ENCODE measurements around the gene NFE2L1. TPM values are rescaled to one million over a fixed set of nuclear protein-coding genes. Genes with fewer than 3 reads are reported as not detected.

Gene NFE2L1
- polyA plus RNA-seq, 1 experiment: 281 TPM

DNA sequence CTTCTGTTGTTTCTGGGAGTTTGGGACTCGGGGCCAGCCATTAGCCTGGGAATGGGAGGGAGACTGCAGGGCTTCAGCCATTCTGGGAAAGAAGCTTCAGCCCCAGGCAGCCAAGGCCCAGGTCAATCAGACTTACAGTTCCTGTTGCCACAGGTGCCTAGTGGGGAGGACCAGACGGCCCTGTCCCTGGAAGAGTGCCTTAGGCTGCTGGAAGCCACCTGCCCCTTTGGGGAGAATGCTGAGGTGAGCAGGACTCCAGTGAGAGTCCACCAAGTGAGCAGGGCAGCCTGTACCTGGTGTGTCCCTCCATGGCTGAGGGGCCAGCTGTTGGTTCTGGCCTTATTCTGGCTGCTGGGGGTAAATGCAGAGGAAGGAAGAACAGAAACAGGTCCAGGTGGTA is 8.7 kb downstream of the NFE2L1 start:
- POLR2A ChIA-PET: no interaction called here
- CTCF ChIA-PET: interaction anchor here (1.2 to 3.3 kb wide), 3 partner anchors 18 to 31 kb away, joined by 3 to 10 read pairs (median 4); no protein-coding TSS in a partner anchor
- Histone ChIP-seq H3K27me3 (ENCODE audit: control insufficient read depth, insufficient read depth, low read length) (no peaks in the 10 kb centered on the region), H3K4me3 (ENCODE audit: low read depth, low read length) (no peak overlapping the region), H3K36me3 (ENCODE audit: control insufficient read depth, insufficient read depth, low read length) (peaks cover 30% of the 10 kb centered on the region)
- TF ChIP-seq, protein P1, sequence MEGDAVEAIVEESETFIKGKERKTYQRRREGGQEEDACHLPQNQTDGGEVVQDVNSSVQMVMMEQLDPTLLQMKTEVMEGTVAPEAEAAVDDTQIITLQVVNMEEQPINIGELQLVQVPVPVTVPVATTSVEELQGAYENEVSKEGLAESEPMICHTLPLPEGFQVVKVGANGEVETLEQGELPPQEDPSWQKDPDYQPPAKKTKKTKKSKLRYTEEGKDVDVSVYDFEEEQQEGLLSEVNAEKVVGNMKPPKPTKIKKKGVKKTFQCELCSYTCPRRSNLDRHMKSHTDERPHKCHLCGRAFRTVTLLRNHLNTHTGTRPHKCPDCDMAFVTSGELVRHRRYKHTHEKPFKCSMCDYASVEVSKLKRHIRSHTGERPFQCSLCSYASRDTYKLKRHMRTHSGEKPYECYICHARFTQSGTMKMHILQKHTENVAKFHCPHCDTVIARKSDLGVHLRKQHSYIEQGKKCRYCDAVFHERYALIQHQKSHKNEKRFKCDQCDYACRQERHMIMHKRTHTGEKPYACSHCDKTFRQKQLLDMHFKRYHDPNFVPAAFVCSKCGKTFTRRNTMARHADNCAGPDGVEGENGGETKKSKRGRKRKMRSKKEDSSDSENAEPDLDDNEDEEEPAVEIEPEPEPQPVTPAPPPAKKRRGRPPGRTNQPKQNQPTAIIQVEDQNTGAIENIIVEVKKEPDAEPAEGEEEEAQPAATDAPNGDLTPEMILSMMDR (IDR thresholded peaks at IDR 0.05; ENCODE audit: insufficient read depth, low read depth, low read length): no peak
- no peak for DNase-seq (ENCODE audit: low read depth)

DNA sequence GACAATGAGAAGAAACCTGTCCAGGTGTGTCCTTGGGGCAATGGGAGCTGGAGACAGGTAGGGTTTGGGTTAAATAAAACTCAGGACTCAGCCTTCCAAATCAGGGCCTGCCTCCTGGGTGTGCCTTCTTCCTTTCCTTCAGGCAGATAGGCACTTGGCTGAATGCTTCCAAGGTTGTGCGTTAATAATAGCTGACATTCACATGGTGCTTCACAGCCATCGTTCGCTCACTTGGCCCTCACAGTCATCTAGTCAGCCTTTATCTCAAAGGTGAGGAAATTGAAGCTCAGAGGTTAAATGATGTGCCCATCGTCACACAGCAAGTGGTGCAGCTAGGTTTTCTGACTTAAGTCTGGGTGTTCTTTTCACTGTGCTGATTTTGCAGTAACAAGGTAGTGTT is 9.5 kb downstream of the NFE2L1 start:
- TF ChIP-seq, protein P1 (IDR thresholded peaks at IDR 0.05; ENCODE audit: insufficient read depth, low read depth, low read length): no peak
- Histone ChIP-seq H3K36me3 (ENCODE audit: control insufficient read depth, insufficient read depth, low read length) (peaks cover 31% of the 10 kb centered on the region), H3K27me3 (ENCODE audit: control insufficient read depth, insufficient read depth, low read length) (no peaks in the 10 kb centered on the region), H3K4me3 (ENCODE audit: low read depth, low read length) (no peak overlapping the region)
- CTCF ChIA-PET: interaction anchor here (1.2 to 3.3 kb wide), 4 partner anchors 9 to 32 kb away, joined by 3 to 10 read pairs (median 6); partner anchors contain the start of gene NFE2L1
- POLR2A ChIA-PET: no interaction called here
- DNase-seq (ENCODE audit: low read depth): no peak

DNA sequence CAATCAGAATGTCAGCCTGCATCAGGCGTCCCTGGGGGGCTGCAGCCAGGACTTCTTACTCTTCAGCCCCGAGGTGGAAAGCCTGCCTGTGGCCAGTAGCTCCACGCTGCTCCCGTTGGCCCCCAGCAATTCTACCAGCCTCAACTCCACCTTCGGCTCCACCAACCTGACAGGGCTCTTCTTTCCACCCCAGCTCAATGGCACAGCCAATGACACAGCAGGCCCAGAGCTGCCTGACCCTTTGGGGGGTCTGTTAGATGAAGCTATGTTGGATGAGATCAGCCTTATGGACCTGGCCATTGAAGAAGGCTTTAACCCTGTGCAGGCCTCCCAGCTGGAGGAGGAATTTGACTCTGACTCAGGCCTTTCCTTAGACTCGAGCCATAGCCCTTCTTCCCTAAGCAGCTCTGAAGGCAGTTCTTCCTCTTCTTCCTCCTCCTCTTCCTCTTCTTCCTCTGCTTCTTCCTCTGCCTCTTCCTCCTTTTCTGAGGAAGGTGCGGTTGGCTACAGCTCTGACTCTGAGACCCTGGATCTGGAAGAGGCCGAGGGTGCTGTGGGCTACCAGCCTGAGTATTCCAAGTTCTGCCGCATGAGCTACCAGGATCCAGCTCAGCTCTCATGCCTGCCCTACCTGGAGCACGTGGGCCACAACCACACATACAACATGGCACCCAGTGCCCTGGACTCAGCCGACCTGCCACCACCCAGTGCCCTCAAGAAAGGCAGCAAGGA is 10.4 kb downstream of the NFE2L1 start:
- CTCF ChIA-PET: interaction anchor here (0.7 to 1.9 kb wide), 4 partner anchors 10 to 33 kb away, joined by 4 to 8 read pairs (median 6); partner anchors contain the start of gene NFE2L1
- Histone ChIP-seq H3K4me3 (ENCODE audit: low read depth, low read length) (no peak overlapping the region), H3K36me3 (ENCODE audit: control insufficient read depth, insufficient read depth, low read length) (peaks cover 31% of the 10 kb centered on the region), H3K27me3 (ENCODE audit: control insufficient read depth, insufficient read depth, low read length) (no peaks in the 10 kb centered on the region)
- POLR2A ChIA-PET: no interaction called here
- TF ChIP-seq, protein P1 (IDR thresholded peaks at IDR 0.05; ENCODE audit: insufficient read depth, low read depth, low read length): no peak
- no peak for DNase-seq (ENCODE audit: low read depth)

DNA sequence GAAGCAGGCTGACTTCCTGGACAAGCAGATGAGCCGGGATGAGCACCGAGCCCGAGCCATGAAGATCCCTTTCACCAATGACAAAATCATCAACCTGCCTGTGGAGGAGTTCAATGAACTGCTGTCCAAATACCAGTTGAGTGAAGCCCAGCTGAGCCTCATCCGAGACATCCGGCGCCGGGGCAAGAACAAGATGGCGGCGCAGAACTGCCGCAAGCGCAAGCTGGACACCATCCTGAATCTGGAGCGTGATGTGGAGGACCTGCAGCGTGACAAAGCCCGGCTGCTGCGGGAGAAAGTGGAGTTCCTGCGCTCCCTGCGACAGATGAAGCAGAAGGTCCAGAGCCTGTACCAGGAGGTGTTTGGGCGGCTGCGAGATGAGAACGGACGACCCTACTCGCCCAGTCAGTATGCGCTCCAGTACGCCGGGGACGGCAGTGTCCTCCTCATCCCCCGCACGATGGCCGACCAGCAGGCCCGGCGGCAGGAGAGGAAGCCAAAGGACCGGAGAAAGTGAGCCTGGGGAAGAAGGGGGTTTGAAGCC is 11.0 kb downstream of the NFE2L1 start:
- Histone ChIP-seq H3K36me3 (ENCODE audit: control insufficient read depth, insufficient read depth, low read length) (peaks cover 31% of the 10 kb centered on the region), H3K4me3 (ENCODE audit: low read depth, low read length) (no peak overlapping the region), H3K27me3 (ENCODE audit: control insufficient read depth, insufficient read depth, low read length) (no peaks in the 10 kb centered on the region)
- no peak for DNase-seq (ENCODE audit: low read depth)
- ChIA-PET CTCF (interaction anchor here (1.5 to 1.9 kb wide), 2 partner anchors 10 to 33 kb away, joined by 4 to 7 read pairs; no protein-coding TSS in a partner anchor), POLR2A (no interaction called here)
- TF ChIP-seq, protein P1 (IDR thresholded peaks at IDR 0.05; ENCODE audit: insufficient read depth, low read depth, low read length): no peak

DNA sequence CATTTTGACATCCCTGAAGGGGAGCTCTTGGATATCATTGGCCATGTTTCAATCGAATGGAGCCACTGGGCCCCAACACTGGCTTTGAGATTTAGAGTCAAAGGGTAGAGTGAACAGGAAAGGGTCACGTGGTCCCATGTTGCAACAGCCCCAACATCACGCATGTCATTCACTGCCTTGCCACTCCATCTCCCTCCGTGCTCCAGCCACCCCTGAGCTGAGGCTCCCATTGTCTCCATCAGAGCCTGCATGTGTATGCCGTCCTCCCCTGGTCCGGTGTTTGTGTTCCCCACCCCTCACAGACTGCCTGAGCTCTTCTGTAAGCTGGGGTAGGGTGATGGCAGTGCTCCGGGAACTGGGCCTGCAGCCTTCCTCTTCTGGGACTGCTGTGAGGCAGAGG is 12.1 kb downstream of the NFE2L1 start:
- H3K27me3 ChIP-seq (ENCODE audit: control insufficient read depth, insufficient read depth, low read length): no peaks in the 10 kb centered on the region
- CTCF ChIA-PET: interaction anchor here (1.5 kb wide), 1 partner anchor 9 kb away, joined by 4 read pairs; no protein-coding TSS in a partner anchor
- no peak for DNase-seq (ENCODE audit: low read depth)
- TF ChIP-seq, protein P1 (IDR thresholded peaks at IDR 0.05; ENCODE audit: insufficient read depth, low read depth, low read length): no peak
- POLR2A ChIA-PET: interaction anchor here (0.6 kb wide), 1 partner anchor 374 kb away, joined by 4 read pairs; no protein-coding TSS in a partner anchor
- no peak overlapping the region for H3K4me3 ChIP-seq (ENCODE audit: low read depth, low read length)
- peaks cover 35% of the 10 kb centered on the region for H3K36me3 ChIP-seq (ENCODE audit: control insufficient read depth, insufficient read depth, low read length)
